Brain pericyte (primary cell): Measurements from ENCODE around the gene WDPCP.
"Not testable (repeated sequence)": the region's sequence is repeated elsewhere in the genome, so short reads cannot be mapped to it uniquely, and the experiment has no call there.

Experiments used
- DNase-seq: peaks from one replicate; pipeline ENCODE4 v3.0.0-alpha.2; 2012; ENCODE audit warnings: low read depth, low spot score

Gene WDPCP

DNA sequence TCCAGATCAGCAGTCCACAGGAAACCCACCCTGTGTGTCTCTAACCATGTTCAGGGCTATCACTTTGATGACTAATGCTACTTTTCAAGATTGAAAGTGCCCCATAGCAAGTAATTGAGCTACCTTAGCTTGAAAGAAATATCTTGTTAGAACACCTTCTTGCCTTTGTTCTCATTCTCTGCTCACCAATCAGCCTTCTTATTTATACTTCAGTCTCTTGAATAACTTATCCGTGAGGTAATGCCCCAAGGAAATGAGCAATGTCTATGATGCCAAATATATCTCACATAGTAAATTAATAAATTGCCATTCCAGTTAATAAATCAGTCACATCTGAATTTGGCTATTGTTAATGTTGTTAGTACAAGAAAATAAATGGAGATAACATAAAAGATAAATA, 141.6 kb downstream of the WDPCP start:
- DNase-seq, result no peak

DNA sequence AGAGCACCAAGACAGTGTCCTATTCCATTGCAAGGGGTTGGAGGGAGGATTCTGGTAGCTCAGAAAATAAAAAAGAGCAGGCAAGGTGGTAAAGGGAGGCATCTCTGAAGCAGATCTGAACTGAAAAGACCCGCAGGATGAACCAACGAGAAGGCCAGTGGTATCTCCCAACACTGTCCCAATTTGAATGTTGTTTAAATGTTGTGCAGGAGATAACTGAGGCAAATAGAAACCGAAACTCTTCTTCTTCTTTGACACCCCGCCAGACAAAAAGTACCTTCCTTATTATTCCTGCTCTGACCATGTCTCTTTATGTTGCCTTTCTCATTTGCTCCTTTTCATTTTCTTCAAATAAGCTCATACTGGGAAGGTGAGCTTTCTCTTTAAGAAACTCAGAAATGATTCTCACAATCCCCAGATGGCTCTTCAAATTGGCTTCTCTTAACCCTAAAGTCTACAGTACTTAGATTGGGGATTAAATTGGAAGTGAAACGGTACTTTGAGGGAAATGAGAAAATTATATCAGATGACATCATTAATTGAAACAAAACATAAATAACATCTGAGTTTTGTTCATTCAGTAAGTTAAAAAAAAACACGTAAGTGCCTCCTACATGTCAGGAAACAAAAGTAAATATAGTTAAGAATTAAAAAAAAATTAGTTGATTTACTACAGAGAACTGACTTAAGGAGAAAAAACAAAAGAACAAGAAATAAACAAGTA, 143.6 kb downstream of the WDPCP start:
- DNase-seq, result no peak

DNA sequence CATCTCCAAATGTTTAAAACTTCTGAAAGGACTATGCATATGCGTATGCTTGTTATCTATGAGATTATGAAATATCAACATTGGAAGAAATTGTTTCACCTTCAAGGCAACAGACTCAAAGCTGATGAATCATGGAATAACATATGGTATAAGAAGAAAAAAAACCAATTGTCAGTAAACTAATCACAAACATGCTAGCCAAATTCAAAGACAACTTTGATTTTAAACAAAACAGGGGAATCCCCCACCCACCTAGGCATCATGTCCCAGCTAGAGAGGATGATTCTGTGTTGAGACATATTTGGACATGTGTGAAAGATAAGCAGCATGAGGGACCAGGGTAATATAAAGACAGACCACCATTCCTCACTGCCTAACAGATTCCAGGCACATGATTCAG, 147.7 kb downstream of the WDPCP start:
- DNase-seq, result no peak

DNA sequence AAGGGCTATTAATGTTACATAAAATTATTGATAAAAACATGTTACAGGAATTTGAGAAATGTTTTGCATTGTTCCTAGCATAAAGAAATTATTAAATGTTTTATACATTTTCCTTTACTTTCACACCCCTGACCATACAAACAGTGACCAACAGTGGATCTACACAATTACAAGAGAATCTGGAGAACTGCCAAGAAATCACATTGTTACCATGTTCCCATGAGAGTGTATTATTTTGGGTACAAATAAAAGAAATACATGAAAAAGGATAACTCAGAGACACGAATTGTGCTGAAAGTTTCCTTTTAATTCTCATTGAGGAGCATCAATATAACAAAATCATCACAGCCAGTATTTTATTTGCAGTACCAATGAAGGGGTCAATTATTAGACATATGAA, 150.1 kb downstream of the WDPCP start:
- no peak for DNase-seq

DNA sequence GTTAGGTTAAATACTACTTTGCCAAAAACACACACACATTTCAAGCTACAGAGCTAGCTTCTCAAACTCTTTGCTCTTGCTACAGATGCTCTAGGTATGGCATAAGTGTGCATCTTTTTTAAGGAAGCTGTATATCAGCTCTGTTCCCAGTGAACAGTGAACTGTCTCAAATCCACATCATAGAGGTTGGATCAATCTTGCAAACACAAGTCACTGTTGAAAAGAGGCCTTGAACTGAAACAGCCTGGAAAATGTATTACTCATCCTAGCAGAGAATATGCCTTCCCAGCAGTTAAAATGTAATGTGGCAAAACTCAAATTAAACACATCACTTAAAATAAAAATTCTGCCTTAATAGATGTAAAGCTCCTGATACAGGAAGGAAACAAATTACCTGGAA, 151.8 kb downstream of the WDPCP start:
- DNase-seq, result no peak

DNA sequence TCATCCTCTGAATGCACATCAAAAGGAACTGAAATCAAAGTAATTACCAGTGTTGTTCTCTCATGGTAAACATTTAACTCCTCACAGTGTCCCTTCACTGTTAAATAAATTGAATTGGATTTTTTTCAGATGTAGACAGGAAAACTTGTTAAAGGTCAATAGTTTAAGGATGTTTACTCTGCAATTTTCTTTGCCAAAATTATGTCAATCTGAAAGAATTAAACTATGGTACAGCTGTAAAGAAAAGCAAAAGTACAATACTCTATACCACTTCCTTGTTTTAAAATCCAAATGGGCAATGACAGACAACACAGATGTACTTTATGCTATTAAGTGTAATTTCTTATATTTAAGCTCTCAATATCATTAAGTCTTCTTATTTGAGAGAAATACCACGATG, 153.2 kb downstream of the WDPCP start:
- no peak for DNase-seq

DNA sequence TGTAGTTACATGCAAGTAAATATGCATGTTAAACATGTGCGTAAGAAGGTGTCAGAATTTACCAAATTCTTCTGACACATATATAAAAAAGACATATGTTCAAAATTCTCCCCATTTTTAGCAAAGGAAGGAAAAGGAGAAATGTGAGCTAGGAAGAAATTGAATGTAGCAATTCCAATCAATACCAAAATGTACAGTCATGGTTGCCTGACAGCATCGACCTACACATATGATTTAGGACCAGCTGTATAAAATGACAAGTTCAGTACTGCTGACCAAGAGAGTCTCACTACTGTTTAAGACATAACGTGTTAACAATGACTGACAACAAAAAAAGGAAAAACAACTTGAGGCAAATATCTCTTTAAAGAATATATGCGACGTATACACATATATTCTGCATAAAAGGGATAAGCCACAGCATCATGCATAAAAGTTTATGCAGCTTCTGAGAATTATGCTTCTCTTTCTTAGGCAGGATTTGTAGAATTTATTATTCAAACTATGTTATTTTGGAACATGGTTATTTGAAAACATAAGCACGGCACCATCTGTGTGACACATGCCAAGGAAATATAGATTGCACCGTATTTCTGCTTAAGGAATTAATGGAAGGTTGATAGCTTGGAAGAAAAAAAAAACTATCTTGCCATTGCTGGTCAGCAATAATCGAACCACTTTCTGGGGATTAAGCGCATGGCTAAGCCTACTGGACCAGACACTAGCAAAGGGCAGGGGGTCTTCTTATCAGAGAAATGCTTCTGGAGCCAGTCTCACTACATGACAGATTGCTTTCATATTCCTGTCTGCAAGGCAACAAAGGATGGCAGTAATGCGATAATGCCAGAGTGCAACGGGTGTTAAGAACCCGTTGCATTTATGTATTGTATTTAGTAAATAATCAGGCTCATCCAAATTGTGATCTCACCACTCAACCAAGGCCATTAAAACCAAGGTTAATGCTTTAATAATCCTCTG, 154.0 kb downstream of the WDPCP start:
- no peak for DNase-seq

DNA sequence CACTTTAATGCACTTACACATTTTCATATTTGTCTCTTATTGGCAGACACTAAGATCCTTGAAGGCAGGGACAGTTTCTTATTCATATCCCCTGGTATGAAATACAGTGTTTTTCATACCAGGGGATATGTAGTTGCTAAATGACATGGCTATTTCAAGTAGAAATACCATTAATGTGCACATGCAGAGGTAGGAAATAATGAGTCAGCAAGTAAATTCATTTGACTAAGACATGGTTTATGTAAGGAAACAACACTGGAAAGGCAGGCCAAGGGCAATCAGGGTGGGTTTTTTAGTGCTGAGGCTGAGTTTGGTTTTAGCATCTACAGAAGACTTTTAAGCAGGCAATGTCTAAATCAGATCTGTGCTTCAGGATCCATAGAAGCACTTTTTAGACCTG, 155.9 kb downstream of the WDPCP start:
- no peak for DNase-seq

DNA sequence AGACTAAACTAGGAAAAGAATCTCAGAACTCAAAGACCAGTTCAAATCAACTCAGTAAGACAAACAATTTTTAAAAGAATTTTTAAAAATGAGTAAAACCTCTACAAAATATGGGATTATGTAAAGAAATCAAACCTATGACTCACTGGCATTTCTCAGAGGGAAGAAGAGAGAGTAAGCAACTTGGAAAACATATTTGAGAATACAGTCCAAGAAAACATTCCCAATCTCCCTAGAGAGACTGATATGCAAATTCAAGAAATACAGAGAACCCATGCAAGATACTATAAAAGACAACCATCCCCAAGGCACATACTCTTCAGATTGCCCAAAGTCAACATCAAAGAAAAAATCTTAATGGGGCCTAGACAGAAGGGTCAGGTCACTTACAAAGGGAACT, 162.7 kb downstream of the WDPCP start:
- DNase-seq, result no peak

DNA sequence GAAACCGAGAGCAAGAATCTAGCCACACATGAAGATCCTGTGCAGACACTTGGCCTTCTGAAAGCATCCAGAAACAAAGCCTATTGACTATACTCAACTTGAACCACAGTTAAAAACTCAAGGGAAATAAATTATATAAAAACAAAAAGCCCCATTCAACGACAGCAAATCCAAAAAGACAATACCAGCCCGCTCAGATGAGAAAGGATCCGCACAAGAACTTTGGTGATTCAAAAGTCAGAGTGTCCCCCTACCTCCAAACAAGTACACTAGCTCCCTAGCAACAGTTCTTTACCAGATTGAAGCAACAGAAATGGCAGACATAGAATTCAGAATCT, 163.2 kb downstream of the WDPCP start:
- no peak for DNase-seq

DNA sequence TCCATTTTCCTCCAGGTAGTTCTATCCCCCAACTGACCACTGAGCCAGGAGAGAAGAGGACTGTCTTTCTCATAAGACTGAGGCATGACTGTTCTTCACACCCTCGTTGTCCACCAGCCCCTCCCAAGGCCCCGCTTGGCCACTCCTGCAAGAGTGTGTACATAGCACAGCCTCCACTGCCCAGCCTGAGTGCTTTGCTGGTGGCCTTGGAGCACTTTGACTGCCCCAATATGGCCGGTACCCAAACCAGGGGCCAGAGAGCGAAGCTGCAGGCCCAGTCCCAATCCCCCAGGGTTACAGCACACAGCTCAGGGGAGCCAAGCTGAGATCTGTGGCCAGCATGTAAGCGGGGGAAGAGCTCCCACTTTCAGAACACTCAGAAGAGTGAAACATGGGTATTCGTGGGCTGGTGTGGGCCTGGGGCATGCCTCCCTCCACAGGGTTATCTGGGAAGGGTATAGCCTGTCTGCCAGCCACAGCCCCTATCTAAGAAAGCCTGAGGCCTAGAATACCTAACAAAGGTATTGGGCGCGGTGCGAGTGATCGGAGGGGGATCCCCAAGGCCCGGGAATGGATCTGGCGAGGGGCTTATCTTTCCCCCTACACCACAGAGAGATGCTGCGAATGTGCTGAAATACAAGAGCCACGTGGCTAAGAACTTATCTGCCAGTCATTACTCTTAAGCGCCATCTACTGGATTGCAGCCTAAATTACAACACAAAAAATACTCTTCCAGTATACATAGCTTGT, 163.8 kb downstream of the WDPCP start:
- DNase-seq, result no peak

DNA sequence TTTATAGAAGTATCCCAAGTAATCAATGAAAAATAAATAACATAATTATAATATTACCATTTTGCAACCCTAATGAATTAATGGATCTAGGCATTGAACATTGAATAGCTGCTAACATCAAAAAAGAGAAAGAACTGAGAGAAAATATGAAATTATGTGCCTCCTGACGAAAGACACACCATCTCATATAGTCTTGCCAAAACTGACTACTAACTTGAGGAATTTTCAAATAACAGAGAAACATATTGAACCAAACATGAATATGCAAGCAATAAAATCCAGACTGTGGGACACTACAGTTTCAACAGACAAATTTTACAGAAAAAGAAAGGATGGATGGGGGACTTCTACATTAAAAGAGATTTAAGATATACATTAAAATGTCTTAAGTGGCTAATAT, 165.7 kb downstream of the WDPCP start:
- DNase-seq, result no peak

DNA sequence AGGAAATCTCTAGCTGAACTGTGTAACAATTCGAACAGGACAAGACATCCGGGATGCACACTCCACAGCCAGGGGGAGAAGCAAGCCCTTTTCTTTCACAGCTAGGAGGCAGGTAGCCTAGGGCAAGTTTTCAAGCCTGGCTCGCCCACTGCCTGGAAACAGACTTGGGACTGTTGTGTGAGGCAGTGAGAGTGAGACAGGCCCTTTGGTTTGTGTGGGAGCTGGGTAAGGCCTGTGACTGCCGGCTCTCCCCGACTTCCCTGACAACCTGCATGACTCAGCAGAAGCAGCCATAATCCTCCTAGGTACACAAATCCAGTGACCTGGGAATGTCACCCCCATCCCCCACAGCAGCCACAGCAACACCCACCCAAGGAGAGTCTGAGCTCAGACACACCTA, 179.7 kb downstream of the WDPCP start:
- no peak for DNase-seq

DNA sequence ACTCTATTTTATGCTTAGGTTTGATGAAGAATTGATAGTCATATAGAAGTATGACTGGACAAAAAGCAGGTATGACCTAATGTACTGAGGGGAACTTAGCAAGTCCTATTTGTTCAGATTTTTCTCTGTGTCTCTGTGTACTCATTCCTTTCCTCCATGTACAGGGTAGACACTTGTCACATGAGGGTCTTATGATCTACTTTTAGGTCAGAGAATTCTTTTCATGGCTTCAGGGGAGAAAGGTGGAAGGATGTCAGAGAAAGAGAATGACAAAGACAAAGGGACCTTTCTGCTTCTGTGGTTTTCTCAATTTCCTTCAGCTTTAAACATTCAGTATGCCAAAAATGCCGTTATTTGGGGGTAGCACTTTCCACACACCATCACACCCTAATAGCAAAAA, 181.6 kb downstream of the WDPCP start:
- no peak for DNase-seq

DNA sequence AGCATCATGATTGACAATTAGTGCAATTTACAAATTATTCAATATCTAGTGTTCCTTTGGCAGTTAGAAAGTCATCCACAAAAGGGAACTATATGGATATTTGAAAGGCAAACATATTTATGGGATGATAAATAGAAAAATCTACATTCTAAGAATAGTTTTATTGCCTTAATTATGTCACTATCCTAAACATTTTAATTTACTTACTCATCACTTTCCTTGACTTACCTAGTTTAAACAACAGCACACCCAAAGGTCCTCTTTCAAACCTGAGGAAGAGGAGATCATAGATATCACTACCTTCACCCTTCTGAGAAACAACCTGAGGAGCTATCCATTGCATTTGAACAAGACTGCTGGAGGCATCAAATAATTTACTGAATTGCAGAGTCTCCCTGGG, 184.5 kb downstream of the WDPCP start:
- DNase-seq, result no peak

DNA sequence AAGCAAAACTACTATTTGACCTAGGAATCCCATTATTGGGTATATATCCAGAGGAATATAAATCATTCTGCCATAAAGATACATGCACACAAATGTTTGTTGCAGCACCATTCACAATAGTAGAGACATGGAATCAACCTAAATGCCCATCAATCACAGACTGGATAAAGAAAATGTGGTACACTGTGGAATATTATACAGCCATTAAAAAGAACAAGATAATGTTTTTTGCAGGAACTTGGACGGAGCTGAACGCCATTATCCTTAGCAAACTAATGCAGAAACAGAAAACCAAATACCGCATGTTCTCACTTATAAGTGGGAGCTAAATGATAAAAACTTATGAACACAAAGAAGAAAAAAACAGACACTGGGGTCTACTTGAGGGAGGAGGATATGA, 185.4 kb downstream of the WDPCP start:
- DNase-seq, result not testable (repeated sequence)

DNA sequence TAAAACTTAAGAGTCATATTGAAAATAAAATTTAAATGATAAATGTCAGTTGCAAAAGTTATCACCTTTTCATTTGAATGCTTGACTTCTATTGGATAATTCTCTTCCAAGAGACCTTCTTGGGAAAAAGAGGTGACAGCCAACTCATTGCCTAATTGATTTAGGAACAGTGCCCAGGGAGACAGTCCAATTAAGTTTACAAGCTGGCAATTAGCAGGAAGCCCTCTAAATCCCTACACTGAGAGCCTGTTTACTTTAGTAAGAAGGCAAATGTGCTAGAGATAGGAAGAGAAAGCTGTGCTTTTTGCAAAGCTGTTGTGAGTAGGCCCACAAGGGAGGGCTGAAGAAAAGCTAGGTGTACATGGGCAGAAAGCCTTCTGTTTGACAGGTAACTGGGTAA, 189.1 kb downstream of the WDPCP start:
- DNase-seq, result no peak

DNA sequence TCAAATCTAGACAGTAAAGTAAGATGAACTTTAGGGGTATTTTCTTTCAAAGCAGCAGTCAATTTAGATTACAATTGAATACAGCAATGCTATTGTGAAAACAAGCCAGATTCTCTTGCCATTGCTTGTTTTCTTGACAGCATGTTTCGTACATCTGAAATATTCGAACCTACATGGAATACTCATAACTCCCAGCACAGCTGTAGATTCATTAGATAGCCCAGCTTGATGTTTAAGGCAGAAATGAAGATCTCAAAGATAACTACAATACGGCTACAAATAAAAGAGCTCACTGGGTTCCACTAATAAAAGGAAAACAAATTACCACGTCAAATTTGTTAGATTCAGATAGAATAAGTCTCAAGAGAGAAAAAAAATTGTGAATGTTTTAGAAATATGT, 208.8 kb downstream of the WDPCP start:
- DNase-seq, result no peak

DNA sequence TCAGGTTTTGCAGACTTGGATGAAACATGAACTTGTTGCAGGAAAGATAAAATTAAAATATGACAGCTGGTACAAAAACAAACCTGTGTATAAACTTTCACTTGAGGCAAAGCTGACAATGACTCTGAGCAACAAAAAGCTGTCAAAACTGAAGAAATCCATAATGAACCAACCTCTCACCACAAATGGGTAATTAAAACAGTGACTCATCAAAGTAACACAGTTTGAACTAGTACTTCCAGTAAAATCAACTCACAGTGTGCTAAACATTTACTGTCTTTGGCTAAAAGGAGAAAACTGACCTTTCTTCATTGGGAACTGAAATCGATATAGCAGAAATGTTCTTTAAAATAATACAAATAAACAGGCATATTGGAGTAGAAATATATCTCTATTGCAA, 209.7 kb downstream of the WDPCP start:
- no peak for DNase-seq

DNA sequence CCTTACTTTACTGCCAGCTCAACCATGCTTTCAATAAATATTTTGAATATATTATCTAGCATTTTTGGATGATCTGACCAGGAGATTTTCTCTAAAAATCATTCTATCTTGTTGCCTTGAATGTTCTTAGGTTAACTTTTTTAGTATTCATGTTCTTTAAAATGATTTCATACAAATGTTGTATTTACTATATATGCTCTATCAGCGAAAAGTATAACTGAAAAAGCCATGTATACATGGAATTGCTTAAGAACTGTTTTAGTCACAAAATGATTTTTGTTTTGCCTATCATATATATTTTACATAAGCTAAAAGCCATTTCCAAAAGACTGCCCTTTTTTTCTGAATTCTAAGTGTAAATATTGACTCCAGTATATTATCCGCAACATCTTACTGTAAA, 213.9 kb downstream of the WDPCP start:
- no peak for DNase-seq

DNA sequence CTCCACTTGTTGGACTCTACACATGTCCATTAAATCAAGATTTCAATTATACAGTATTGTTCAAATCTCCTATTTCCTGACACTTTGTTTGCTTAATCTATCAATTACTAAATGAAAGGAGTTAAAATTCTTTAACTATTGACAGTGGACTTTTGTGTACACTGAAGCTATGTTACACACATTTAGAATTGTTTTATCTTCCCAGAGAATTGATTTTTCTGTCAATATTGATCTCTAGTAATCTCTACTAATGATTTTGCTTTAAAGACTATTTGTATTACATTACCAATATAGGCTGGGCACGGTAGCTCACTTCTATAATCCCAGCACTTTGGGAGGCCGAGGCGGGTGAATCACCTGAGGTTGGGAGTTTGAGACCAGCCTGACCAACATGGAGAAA, 215.7 kb downstream of the WDPCP start:
- no peak for DNase-seq

DNA sequence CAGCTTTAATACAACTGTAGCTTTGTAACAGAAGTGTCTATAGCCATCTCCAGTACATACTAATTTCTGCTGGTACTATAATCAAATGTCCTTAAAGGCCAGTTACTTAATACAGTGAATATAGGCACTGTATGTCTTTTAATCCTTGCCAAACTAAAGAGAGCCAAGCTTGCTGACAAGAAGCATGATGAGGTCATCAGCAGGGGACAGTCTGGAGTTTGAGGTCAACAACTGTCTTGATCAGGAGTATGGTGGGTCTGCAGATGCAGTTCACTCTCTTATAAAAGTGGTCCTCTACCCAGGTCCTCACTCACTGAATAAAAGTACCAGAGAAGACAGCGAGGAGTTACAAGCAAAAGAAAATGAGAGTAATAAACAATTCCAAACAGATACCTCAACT, 219.1 kb downstream of the WDPCP start:
- DNase-seq, result no peak

DNA sequence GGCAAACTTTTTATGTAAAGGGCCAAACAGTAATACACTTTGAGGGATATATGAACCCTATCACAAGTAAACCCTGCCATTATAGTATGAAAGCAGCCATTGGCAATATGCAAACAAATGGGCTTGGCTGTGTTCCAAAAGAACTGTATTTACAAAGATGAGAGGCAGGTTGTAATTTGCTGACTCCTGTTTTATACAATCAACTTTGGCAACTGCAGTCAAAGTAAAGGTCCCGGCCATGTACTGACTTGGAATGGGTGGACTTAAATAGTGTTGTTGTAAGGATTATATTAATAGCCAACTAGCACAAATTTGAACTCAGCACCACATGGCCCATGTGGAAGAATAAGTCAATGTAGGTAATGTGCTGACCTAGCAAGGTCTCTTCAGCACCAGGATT, 223.4 kb downstream of the WDPCP start:
- DNase-seq, result no peak
